Kidney epithelial cell (primary cell): ENCODE measurements around the gene UPK3A. TPM values are rescaled to one million over a fixed set of nuclear protein-coding genes. Genes with fewer than 3 reads are reported as not detected.

Experiments
- DNase-seq: peaks from one replicate; pipeline ENCODE4 v3.0.0-alpha.2; 2010; ENCODE audit warnings: low read depth
- H3K27me3 ChIP-seq: 2 replicates; pipeline ENCODE4 v1.6.0; 2011; ENCODE audit warnings: low read length; ENCODE audit not compliant: control insufficient read depth, insufficient read depth
- H3K36me3 ChIP-seq: 2 replicates; pipeline ENCODE4 v1.5.1; 2011; ENCODE audit warnings: low read length; ENCODE audit not compliant: control insufficient read depth, insufficient read depth
- H3K4me3 ChIP-seq: 2 replicates; pipeline ENCODE4 v1.5.1; 2011; ENCODE audit warnings: low read depth, mild to moderate bottlenecking, control low read depth, low read length
- total RNA-seq: library from RNA; depleted of rRNA; stranded (reverse); fragments of >200 nt; gene quantifications from 2 replicates; pipeline ENCODE4 v1.2.3, GENCODE V29; 2015
- TF ChIP-seq, protein P1 (sequence below): IDR thresholded peaks from 2 replicates; pipeline ENCODE4 v1.5.1; 2011; ENCODE audit warnings: mild to moderate bottlenecking, moderate library complexity, low read length, control low read depth, inconsistent platforms; ENCODE audit not compliant: insufficient read depth, poor library complexity, severe bottlenecking

The UPK3A gene
- total RNA-seq, 1 donor from 2014 or later: not detected

GRCh38 chr22:45314054-45314721 is 29.4 kb downstream of the UPK3A start:
- H3K36me3 ChIP-seq: no peaks in the 10 kb centered on the region
- TF ChIP-seq, protein P1, sequence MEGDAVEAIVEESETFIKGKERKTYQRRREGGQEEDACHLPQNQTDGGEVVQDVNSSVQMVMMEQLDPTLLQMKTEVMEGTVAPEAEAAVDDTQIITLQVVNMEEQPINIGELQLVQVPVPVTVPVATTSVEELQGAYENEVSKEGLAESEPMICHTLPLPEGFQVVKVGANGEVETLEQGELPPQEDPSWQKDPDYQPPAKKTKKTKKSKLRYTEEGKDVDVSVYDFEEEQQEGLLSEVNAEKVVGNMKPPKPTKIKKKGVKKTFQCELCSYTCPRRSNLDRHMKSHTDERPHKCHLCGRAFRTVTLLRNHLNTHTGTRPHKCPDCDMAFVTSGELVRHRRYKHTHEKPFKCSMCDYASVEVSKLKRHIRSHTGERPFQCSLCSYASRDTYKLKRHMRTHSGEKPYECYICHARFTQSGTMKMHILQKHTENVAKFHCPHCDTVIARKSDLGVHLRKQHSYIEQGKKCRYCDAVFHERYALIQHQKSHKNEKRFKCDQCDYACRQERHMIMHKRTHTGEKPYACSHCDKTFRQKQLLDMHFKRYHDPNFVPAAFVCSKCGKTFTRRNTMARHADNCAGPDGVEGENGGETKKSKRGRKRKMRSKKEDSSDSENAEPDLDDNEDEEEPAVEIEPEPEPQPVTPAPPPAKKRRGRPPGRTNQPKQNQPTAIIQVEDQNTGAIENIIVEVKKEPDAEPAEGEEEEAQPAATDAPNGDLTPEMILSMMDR: no peak

DNA sequence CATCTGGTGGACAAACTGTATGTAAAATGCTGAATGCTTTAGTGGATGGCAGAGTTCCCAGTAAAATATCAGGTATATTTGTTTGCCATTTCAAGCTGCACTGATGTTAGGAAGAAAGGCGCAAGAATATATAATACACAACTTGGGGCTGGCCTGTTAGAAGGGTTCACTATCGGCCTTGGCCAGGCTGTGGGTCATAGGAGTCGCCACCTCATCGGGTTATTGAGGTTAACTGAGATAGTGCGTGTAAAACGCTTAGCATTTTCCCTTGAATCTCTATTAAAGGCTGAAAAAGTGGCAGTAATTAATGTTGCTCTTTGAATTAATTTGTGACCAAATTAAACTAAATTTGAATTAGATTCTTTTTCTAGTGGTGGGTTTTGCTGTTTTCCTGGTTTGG is 30.0 kb downstream of the UPK3A start:
- Histone ChIP-seq H3K36me3 (no peaks in the 10 kb centered on the region), H3K27me3 (no peaks in the 10 kb centered on the region), H3K4me3 (no peak overlapping the region)
- DNase-seq: no peak
- TF ChIP-seq, protein P1: no peak

More at GRCh38 chr22:45314054-45314721, 29.4 kb downstream of the UPK3A start:
- Histone ChIP-seq H3K4me3 (no peak overlapping the region), H3K27me3 (no peaks in the 10 kb centered on the region)
- DNase-seq: no peak

- TF ChIP-seq, protein P1: no peak
- Histone ChIP-seq H3K27me3 (no peaks in the 10 kb centered on the region), H3K4me3 (no peak overlapping the region), H3K36me3 (no peaks in the 10 kb centered on the region)
- no peak for DNase-seq
Observed at GRCh38 chr22:45316796-45317526, 32.2 kb downstream of the UPK3A start.

- Histone ChIP-seq H3K27me3 (no peaks in the 10 kb centered on the region), H3K36me3 (no peaks in the 10 kb centered on the region), H3K4me3 (no peak overlapping the region)
- TF ChIP-seq, protein P1: peak; percentile 31
- DNase-seq: no peak
Observed at GRCh38 chr22:45317551-45318167, 32.9 kb downstream of the UPK3A start.

DNA sequence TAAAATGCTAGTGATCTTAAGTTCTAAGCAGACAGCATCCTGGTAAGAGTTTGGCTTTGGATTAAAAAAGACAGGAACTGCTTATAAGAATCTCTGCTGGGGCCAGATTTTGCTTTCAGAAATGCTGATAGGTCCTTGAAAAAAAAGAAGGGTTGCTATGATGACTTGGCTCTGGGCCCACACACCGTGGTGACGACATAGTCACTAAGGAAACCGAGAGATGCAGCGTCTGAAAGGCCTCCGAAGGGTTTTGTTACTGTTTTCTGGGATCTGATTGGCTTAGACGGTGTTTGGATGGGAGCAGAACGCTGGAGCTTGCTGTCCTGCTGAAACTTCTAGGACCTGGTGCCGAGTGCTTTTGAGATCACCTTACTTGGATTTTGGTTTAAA is 33.4 kb downstream of the UPK3A start:
- H3K36me3 ChIP-seq: no peaks in the 10 kb centered on the region
- no peak overlapping the region for H3K4me3 ChIP-seq
- DNase-seq: peak; percentile 28
- H3K27me3 ChIP-seq: no peaks in the 10 kb centered on the region
- TF ChIP-seq, protein P1: no peak
